ENCODE data around the gene CCDC121.

GRCh38 chr2:27652790-27653189 lies 24.0 kb upstream of the CCDC121 start:
- TF ChIP-seq POLR2A (IDR thresholded peaks at IDR 0.05; ENCODE audit: low read depth, low read length) (no peak), CTCF (conservative IDR thresholded peaks at IDR 0.05; ENCODE audit: low read depth, low read length) (no peak), RAD21 (IDR thresholded peaks at IDR 0.05; ENCODE audit: low read length) (no peak), ELK1 (IDR thresholded peaks at IDR 0.05; ENCODE audit: borderline replicate concordance, low read depth, low read length) (no peak), MAZ (IDR thresholded peaks at IDR 0.05; ENCODE audit: borderline replicate concordance, low read depth, low read length) (no peak)
